H1 (cell line): ENCODE measurements around the gene RALGAPA1. TPM values are rescaled to one million over a fixed set of nuclear protein-coding genes. Genes with fewer than 3 reads are reported as not detected.

Experiments used
- polyA plus RNA-seq, 7 experiments: library from polyadenylated mRNA; depleted of rRNA in 3 of 7; stranded (reverse) in 5 of 7; unstranded in 2 of 7; fragments of >200 nt in 5 of 7; fragments of 200-250 nt in 2 of 7; gene quantifications; 1 replicate in 5 of 7; 2 replicates in 1 of 7; 4 replicates in 1 of 7; pipeline versions ENCODE4 v1.2.1 to v1.2.3, GENCODE V29; 2011 to 2013; ENCODE audit warnings: missing spikeins in 2 of 7, mixed read lengths in 2 of 7
- small RNA-seq: library from polyadenylated mRNA; stranded (forward); fragments of <200 nt; extraction: miRNeasy Mini kit (QIAGEN cat#:217004); gene quantifications from one replicate; pipeline ENCODE3, GENCODE V24; 2013; ENCODE audit not compliant: insufficient read depth
- total RNA-seq: library from RNA; stranded (reverse); fragmentation: NEBNext Ultra II Directional; extraction: Animal tissue kit (Norgen Biotek cat#: 25700); gene quantifications from 2 replicates; pipeline ENCODE4 v1.2.1, GENCODE V29; 2021

RALGAPA1 gene
- total and polyA plus RNA-seq, 2 of the 8 experiments (the other 6 are each of a cell fraction or from before 2014, with no cell fraction given): 4.2 to 26.7 TPM

Small RNAs within 50 kb of the gene (small RNA-seq; reads per million reads assigned to genes)
- not detected for gene RF00322

Other genes starting within 250 kb of the RALGAPA1 start
- gene BRMS1L, start 17.0 kb upstream of the RALGAPA1 start, total RNA-seq: 10.9 and 11.8 TPM in 2 replicates
- gene BRMS1L, start 17.0 kb upstream of the RALGAPA1 start, polyA plus RNA-seq (2011; rRNA removed): 1.9 and 4.4 TPM in 2 replicates